COLO668 (cell line): ENCODE measurements around the gene GLUL.
"Not testable (repeated sequence)": the region's sequence is repeated elsewhere in the genome, so short reads cannot be mapped to it uniquely, and the experiment has no call there.

Experiments
- DNase-seq: peaks from one replicate; lab custom pipeline; 2025; ENCODE audit not compliant: unreplicated experiment; lab: John Stamatoyannopoulos, UW

Gene GLUL

GRCh38 chr1:182394055-182394775, 2.6 kb upstream of the GLUL start:
- DNase-seq, result no peak

DNA sequence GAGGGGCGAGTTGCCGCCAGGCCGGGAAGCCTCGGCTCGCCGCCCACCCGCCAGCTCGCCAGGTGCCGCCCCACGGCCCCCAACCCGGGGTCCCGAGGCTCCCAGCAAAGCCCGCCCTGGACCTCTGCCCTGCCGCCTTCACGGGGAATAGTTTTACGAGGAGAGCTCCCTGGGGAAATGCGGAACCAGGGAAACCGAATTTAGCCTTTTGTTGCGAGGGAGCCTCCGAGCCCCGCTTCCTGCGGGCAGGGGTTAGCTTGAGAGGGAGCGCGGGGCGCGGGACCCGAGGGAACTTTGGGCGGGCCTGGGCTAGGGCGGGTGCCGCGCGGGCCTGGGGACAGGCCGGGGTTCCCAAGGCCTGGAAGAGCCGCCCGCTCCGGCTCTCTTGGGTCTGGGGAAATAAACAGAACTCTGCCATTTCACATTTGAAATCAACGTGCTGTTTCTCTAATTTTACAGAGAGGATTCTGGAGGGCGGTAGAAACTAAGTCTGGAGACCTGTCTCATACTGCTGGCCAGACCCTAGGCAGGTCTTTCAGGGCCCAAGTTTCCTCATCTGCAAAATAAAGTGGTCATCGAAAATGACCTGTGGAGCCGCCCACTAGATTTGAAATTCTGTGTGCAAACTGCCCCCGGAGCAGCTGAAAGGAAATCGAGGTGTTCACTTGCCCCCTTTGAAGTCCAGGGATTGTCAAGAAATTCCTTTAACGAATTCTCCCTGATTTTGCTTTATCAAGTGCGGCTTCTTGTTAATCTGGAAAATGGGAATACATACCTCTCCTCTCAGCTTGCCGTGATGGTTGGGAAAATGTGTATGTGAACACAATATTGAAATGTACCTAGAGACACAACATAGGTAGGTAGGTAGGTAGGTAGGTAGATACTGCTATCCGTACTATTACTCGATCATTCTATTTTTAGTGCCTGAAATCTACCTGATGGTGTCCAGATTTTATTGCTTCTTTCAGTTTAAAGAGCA, 749 bp upstream of the GLUL start:
- peak; percentile 82 for DNase-seq

DNA sequence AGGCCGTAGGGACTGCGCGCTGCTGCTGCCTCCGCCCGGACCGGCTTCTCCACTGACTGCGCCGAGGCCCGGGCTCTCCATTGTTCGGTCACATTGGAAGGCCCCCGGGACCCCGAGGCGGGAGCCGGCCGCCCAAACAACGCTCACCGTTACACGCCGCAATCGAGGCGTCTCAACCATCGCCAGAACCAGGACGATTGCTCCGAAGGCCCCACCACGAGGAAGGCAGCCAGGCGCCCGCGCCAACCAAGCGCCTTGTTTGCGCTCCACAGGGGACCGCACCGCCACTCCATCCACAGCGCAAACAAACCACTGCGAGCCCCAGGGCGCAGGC, 595 bp downstream of the GLUL start:
- DNase-seq, result no peak

DNA sequence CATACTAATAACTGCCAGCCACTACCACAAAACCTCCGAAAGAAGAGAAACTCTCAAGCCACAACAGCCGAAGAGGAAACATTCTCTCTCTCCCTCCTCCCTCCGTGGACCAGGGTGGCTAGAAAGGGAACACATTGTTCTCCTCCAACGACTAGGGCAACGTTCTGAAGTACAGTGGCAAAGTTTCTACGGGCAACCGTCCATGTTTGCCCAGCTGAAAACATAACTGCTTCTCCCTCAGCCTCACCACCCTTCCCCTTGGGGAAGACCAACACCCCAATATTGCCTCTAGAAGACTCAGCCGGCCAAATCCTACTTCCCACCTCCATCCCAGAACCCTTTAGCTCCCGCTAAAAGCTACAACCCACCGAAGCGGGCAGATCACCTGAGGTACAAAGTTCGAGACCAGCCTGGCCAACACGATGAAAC, 2.0 kb downstream of the GLUL start:
- no peak for DNase-seq

DNA sequence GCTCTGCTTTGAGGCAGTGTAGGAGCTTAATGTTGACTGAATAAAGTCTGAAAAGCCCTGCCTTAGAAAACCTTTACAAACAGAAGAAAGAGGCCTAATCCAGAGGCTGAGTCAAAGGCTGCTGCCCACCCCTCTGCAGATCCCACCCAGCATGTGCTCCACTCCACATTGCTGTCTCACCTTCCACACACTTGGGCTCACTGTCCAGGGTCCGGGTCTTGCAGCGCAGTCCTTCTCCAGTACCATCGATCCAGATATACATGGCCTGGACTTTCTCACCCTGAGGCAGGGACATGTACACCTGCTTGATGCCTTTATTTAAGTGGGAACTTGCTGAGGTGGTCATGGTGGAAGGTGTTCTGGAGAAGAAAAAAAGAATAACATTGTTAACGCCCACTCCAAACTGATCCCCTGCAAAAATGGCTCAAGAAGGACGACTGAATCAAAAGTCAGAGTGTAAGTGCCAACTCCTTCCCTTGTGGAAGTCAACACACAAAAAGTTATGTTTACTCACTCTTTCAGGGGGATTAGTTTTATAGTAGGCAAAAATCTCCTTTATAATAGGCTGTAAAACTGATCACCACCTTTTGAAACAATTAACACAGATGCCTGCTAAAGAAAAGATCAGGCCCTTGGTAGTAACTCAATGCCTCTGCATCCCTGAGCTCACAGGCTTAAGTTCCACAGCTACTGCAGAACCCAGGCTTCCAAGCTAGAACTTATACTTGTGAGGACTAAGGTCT, 3.0 kb downstream of the GLUL start:
- no peak for DNase-seq

GRCh38 chr1:182387566-182387965, 4.0 kb downstream of the GLUL start:
- DNase-seq, result no peak

GRCh38 chr1:182386980-182387379, 4.6 kb downstream of the GLUL start:
- no peak for DNase-seq

DNA sequence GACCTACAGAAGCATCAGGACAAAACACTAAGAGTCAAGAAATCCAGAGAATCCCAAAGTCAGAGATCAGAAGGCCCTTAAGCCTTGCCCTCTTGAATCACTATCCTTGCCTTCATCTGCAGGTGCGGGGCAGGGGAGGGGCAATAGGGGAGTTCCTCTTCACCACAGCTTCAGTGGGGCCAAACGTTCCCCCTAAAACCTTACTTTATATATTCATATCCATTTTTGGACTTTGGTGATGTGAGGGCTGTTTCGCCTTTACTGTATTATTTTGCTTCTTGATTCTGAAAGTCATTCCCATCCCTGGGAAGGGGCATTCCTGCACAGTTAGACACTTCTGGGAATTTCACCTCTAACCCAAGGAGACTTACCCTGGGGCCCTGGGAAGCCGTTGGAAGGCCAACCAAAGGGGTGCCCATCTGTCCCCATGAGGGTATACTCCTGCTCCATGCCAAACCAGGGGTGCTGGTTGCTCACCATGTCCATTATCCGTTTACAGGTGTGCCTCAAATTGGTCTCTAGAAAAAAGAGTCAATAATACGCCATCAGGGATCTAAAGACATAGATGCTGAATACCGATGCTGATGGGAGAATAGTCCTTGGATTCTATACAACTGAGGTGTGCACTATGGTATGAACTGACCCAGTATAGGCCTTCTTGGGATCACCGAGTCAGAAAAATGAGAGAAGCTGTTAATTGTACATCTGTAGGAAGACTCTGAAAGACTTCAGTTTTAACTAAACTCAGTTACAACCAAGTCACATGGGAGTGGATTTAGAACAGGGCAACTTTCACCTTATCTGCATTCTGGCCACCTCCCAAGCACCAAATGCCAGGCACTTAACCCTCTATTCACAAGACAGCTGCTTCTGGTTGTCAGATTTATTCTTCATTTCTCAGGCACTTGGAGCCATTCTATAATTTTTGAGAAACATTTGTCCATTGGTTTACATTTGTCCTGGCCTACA, 5.4 kb downstream of the GLUL start:
- no peak for DNase-seq

GRCh38 chr1:182384387-182384960, 7.1 kb downstream of the GLUL start:
- DNase-seq, result no peak

- DNase-seq, result no peak
Measured at GRCh38 chr1:182383934-182384333, 7.7 kb downstream of the GLUL start.

DNA sequence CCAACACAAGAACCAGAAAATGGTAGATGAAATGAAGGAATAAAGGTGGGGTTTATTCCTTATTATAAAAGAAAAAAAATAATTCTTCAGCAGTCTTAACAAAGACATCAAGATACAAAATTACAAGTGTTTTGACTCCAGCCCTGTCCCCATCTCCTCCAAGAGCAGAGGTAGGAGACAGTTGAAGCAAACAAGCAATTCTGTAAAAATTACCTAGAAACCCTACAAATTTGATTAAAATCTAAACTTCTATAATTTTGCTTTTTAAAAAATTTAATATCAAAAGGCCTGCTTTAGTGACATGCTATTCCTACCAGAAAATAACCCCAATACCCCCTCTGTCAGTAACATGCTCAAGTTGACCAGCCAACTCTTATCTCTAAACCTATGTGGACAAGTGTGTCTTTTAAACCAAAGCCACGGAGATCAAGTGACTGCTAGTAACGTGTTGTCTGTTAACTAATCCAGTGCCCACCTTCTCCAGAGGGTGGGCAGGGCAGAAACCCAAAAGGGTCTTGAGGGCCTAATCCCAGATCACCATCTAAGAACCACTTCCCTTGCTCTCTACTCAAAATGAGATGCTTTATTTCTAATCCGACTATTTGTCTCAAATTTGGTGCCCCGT, 8.4 kb downstream of the GLUL start:
- no peak for DNase-seq

GRCh38 chr1:182381962-182382819, 9.4 kb downstream of the GLUL start:
- no peak for DNase-seq

- no peak for DNase-seq
Measured at GRCh38 chr1:182380199-182380598, 11.4 kb downstream of the GLUL start.

DNA sequence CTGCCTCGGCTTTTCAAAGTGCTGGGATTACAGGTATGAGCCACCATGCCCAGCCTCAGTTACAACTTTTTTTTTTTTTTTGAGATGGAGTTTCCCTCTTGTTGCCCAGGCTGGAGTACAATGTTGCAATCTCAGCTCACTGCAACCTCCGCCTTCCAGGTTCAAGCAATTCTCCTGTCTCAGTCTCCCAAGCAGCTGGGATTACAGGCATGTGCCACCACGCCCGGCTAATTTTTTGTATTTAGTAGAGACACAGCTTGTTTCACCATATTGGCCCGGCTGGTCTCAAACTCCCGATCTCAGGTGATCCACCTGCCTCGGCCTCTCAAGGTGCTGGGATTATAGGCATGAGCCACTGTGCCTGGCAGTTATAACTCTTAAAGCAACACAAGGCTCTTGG, 11.8 kb downstream of the GLUL start:
- not testable (repeated sequence) for DNase-seq

GRCh38 chr1:182376936-182377574, 14.5 kb downstream of the GLUL start:
- DNase-seq, result no peak

GRCh38 chr1:182374101-182374834, 17.3 kb downstream of the GLUL start:
- DNase-seq, result no peak

GRCh38 chr1:182370532-182370931, 21.1 kb downstream of the GLUL start:
- DNase-seq, result no peak
